Measurements from ENCODE around the gene NBAS.
"Not testable (repeated sequence)": the region's sequence is repeated elsewhere in the genome, so short reads cannot be mapped to it uniquely, and the experiment has no call there.

Gene NBAS

GRCh38 chr2:15367715-15368114 is 193.4 kb downstream of the NBAS start:
- DNase-seq = no peak

DNA sequence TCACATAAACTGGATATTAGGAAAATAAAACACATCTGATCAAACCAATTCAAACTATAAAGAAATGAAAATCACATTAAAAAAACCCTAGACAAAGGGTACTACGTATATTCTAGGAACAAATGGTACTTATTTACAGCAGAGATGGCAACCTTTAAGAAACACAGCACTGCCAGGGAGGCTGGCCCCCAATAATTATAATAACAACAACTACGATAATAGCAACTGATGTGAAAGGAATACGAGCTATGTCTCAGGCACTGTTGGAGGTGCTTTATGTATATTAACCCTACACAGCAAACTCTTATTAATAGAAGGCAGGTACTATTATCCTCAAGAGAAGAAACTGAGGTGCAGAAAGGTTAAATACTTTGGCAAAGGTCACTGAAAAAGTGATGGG is 193.9 kb downstream of the NBAS start:
- no peak for DNase-seq

DNA sequence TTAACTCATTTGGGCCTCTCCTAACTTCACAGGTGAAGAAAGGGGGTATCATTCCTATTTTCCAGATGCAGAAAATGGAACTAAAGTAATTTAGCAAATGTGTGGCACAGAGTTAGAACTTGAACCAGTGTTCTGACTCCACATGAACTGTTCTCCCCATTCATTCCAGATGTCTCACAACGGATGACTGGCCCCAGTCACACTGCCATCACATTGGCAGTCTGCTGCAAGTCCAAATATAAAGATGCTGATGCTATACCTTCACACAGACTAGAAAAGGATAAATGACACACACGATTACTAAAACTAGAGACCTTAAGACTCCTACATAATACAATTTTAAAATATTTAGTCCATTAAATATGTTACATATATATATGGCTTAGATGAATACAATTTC is 195.7 kb downstream of the NBAS start:
- no peak for DNase-seq

GRCh38 chr2:15364561-15364960 is 196.6 kb downstream of the NBAS start:
- no peak for DNase-seq

GRCh38 chr2:15363734-15364133 is 197.4 kb downstream of the NBAS start:
- DNase-seq = no peak

DNA sequence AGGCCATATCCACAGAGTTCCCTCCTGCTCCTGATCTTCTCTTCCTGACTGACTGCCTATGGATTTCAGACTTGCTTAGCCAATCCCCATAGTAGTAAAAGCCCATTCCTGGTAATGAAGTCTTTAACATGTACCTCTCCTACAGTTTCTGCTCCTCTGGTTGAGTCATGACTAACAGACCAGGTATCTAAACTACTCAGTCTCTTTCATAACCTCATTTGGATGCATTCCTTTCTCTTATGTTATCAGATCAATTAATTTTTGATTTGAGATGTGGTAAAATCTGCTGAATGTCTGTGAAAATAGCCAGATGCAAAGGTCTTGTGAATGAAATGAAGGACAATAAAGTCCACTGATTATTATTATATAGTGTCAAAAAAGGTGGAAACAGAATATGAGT is 198.0 kb downstream of the NBAS start:
- DNase-seq = no peak

- DNase-seq = no peak
Observed at GRCh38 chr2:15359716-15360531, 201.2 kb downstream of the NBAS start.

DNA sequence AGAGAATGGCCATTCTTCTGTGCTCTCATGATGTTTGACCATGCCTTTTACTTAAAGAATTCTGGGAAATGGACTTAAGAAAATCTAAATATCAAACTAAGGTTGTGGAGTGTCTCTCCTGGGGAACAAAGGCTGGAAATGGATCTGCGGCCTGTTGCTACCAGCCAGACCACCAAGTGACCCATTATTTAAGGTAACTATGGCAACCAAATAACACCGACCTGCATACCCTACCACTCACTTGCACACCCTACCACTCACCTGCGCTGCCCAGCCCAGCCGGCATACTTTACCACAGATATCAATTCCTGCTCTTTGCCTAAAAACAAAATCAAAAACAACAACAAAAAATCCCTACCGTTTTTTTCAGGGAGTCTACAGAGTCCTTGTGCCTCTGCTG is 203.2 kb downstream of the NBAS start:
- no peak for DNase-seq

- DNase-seq = no peak
Observed at GRCh38 chr2:15357186-15357585, 203.9 kb downstream of the NBAS start.

DNA sequence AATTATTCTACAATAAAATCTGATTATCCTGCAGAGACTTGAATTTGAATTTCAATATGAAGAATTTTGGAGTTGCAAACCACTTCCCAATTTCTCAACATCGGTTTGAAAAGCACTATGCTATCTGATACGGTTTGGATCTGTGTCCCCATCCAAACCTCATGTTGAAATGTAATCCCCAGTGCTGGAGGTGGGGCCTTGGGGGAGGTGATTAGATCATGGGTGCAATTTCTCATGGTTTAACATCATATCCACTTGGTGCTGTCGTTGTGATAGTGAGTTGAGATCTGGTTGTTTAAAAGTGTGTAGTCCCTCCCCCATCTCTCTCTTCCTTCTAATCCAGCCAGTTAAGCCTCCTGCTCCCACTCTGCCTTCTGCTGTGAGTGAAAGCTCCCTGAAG is 205.7 kb downstream of the NBAS start:
- no peak for DNase-seq

DNA sequence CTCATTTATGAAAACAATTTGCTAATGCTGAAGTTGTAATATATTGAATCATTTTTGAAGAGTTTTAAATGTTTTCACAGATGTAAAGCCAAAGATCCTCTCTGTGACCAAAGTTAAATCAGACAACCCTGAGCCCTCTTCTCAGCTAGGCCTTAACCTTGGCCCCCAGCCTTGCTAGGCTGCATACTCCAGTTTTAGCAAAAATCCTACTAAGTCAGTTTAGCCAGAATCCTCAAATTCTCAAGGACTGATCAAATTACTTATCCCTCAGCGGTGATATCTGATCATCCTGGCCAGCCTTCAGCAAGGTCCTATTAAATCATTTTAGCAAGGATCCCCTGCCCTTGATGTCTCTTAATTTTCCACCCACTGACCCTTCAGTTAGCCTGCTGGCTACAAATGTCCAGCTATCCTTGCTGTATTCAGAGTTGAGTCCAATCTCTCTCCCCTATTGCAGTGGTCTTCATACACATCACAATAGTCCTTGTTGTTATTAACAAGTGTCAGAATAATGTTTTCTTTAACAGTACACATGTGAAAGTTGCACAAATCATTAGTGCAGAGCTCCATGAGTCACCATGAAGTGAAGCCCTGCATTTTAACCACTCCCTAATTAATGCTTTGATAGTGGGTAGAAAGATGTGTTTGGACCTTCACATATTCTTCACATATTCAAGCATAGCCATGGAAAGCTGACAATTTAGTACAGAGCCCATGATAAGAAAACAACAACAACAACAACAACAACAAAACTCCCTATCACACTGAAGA is 206.4 kb downstream of the NBAS start:
- DNase-seq = no peak

- DNase-seq = no peak
Observed at GRCh38 chr2:15352363-15352762, 208.8 kb downstream of the NBAS start.

DNA sequence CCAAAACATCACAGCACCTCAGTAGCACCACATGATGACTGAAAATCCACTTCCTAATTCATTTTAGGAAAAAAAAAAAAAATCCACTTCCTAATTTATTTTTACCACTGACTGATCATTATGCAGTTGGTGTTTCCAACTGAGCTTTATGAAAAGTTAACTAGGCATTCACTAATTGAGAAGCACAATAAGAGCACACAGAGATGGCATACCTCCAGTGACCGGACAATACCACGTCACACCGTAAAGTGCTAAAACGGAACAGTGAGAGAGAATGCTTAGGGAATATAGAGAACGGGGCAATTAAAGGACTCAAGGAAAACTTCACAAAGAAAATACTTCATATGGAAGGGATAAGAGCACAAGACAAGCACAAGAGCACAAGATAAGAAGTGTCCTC is 212.5 kb downstream of the NBAS start:
- peak in 2 of 58 donors; percentile 1 to 15 for DNase-seq

- DNase-seq = no peak
Observed at GRCh38 chr2:15348045-15348444, 213.1 kb downstream of the NBAS start.

DNA sequence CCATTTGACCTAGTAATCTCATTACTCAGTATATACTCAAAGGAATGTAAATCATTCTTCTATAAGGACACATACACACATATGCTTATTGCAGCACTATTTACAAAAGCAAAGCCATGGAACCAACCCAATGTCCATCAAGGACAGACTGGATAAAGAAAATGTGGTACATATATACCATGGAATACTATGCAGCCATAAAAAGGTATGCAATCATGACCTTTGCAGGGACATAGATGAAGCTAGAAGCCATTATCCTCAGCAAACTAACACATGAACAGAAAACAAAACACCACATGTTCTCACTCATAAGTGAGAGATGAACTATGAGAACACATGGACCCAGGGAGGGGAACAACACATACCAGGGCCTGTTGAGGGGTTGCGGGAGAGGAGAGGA is 214.5 kb downstream of the NBAS start:
- DNase-seq = no peak

DNA sequence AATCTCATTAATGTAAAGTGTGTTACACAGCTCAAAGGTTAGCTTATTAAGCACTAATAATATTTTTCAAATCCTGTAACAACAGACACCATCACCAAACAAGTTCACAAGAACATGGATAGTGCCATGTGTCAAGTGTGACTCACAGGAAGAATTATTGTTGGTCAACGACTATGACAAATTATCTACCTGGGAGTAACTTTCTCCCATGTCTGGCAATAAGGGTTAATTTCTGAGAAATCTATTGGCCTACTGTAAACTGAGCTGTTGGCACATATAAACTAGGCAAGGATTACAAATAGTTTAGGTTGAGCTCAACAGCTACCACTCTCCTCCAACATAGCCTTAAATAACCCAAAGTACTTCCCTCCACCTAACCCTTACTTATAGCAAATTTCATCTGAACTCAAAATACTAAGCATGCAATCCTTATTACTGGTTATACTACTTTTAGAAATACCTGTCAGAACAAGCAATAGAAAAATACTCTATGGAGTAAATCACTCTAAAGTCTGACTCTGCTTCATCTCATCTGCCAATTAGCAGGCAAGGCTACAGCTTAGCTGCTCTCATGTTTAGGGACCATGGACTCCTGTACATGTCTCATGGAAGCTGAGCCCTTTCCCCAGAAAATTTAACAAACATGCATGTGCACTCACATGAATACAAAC is 223.0 kb downstream of the NBAS start:
- DNase-seq = no peak

DNA sequence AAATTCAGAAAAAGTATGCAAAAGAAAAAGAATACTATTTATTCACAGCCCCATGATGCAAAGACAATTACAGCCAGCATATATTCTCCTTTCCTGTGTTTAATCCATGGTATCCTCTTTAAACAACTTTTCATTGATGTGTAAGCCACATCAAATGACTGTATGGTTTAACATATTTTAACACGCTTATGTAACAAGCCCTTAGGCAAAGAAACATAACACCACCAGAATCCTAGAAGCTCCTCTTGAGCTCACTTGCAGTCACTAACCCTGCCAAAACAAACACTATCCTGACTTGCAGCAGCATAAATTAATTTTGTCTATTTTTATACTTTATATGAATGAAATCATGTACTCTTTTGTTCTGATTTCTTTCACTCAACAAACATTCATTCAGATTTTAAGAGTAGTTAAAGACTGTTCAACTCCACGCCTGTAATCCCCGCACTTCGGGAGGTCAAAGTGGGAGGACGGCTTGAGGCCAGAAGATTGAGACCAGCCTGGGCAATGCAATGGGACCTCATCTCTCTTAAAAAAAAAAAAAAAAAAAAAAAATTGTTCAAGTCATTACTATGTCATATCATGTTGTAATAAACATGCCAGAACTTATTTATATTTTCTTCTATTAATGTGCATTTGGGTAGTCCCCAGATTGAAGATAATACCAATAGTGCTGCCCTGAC is 226.3 kb downstream of the NBAS start:
- no peak for DNase-seq

DNA sequence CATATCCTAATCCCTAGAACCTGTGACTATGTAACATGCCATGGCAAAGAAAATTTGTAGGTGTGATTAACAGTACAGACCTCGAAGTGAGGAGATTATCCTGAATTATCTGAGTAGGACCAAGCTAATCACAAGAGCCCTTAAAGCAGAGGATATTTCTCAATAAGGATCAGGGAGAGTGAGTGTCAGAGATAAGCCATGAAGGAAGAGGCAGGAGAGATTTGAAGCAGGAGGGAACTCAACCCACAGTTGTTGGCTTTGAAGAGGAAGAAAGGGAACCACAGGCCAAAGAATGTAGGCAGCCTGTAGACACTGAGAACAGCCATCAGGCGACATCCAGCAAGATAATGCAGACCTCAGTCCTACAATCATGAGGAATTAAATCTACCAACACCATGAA is 229.3 kb downstream of the NBAS start:
- no peak for DNase-seq

- no peak for DNase-seq
Observed at GRCh38 chr2:15325296-15325695, 235.8 kb downstream of the NBAS start.

- DNase-seq = no peak
Observed at GRCh38 chr2:15323227-15323626, 237.9 kb downstream of the NBAS start.

DNA sequence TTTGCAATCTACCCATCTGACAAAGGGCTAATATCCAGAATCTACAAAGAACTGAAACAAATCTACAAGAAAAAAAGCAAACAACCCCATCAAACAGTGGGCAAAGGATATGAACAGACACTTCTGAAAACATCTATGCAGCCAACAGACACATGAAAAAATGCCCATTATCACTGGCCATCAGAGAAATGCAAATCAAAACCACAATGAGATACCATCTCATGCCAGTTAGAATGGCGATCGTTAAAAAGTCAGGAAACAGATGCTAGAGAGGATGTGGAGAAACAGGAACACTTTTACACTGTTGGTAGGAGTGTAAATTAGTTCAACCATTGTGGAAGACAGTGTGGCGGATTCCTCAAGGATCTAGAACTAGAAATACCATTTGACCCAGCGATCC is 239.7 kb downstream of the NBAS start:
- not testable (repeated sequence) for DNase-seq

- DNase-seq = no peak
Observed at GRCh38 chr2:15316370-15316814, 244.7 kb downstream of the NBAS start.

Data from anterior cingulate cortex (tissue), 58 donors.